Endothelial cell of umbilical vein (primary cell): ENCODE measurements around the gene DCLRE1B. TPM values are rescaled to one million over a fixed set of nuclear protein-coding genes. Genes with fewer than 3 reads are reported as not detected.
A peak's percentile ranks its signal among the peaks of the same experiment; 100 is the strongest.

ENCODE experiments used
- Bru-seq: library from RNA; stranded (reverse); fragments of 400-500 nt; gene quantifications from one replicate; lab custom pipeline; 2021; lab: Mats Ljungman, UMichigan
- BruChase-seq, 2 experiments: library from RNA; stranded (reverse); fragments of 400-500 nt; gene quantifications; one replicate each; lab custom pipeline; 2021; lab: Mats Ljungman, UMichigan
- BruUV-seq: library from RNA; stranded (reverse); fragments of 400-500 nt; replicated peaks from 2 replicates; lab custom pipeline; 2021; lab: Mats Ljungman, UMichigan
- CTCF ChIA-PET: fragments of 300-600, 350-600 bp; sonication (Branson Sonifier 250); formaldehyde crosslinking; loops from one replicate; lab custom pipeline; 2021; ENCODE audit warnings: antibody characterized with exemption, inconsistent platforms; lab: Charles Lee
- POLR2A ChIA-PET: fragments of 300-600, 350-600 bp; sonication (Branson Sonifier 250); formaldehyde crosslinking; loops from one replicate; lab custom pipeline; 2021; ENCODE audit warnings: antibody characterized with exemption, inconsistent platforms; lab: Charles Lee
- DNase-seq: peaks from one replicate; pipeline ENCODE4 v3.0.0-alpha.2; 2011; ENCODE audit warnings: low read depth, low spot score
- FAIRE-seq: peaks from 2 replicates; lab custom pipeline; 2011; peaks lifted over from hg19 to GRCh38; lab: Jason Lieb, UNC
- H2AFZ ChIP-seq: 2 replicates; pipeline ENCODE4 v1.6.0; 2012; ENCODE audit warnings: low read depth, low read length, control low read depth, inconsistent platforms
- H3K27ac ChIP-seq: 2 replicates; pipeline ENCODE4 v1.5.1; 2011; ENCODE audit warnings: low read depth, mild to moderate bottlenecking, control low read depth, low read length, moderate library complexity; ENCODE audit not compliant: insufficient read depth
- H3K27me3 ChIP-seq, 2 experiments: 2 replicates each; pipeline versions ENCODE4 v1.6.0 to v1.6.1; 2011; ENCODE audit warnings: low read length in 2 of 2, mixed read lengths in 1 of 2; ENCODE audit not compliant: control insufficient read depth in 2 of 2, insufficient read depth in 2 of 2
- H3K36me3 ChIP-seq, 2 experiments: 2 replicates in 1 of 2; 3 replicates in 1 of 2; pipeline ENCODE4 v1.5.1; 2011; ENCODE audit warnings: low read length in 2 of 2, mild to moderate bottlenecking in 1 of 2, moderate library complexity in 1 of 2; ENCODE audit not compliant: control insufficient read depth in 2 of 2, insufficient read depth in 2 of 2; ENCODE audit errors: extremely low read depth in 1 of 2
- H3K4me1 ChIP-seq: 3 replicates; pipeline ENCODE4 v1.5.1; 2011; ENCODE audit warnings: mild to moderate bottlenecking, low read length; ENCODE audit not compliant: control insufficient read depth, insufficient read depth; ENCODE audit errors: extremely low read depth
- H3K4me2 ChIP-seq: 2 replicates; pipeline ENCODE4 v1.6.1; 2011; ENCODE audit warnings: low read length, control low read depth, mixed read lengths; ENCODE audit not compliant: insufficient read depth
- H3K4me3 ChIP-seq, 3 experiments: fragments of 200-600 bp in 1 of 3; sonication (generic), shearing (Covaris generic) in 1 of 3; replicated peaks in 1 of 3; 2 replicates each; pipeline ENCODE4 v1.5.1; 2011 to 2016; ENCODE audit warnings: control low read depth in 3 of 3, low read length in 3 of 3, mild to moderate bottlenecking in 2 of 3, inconsistent platforms in 1 of 3, low read depth in 1 of 3, moderate library complexity in 1 of 3; ENCODE audit not compliant: insufficient read depth in 1 of 3
- H3K79me2 ChIP-seq: 2 replicates; pipeline ENCODE4 v1.6.0; 2012; ENCODE audit warnings: low read length, inconsistent platforms; ENCODE audit not compliant: control insufficient read depth, insufficient read depth
- H3K9ac ChIP-seq: replicated peaks from 2 replicates; pipeline ENCODE3; 2011; ENCODE audit warnings: low read length, control low read depth; ENCODE audit not compliant: insufficient read depth; ENCODE audit errors: extremely low read depth
- H3K9me1 ChIP-seq: replicated peaks from 3 replicates; pipeline ENCODE4 v1.6.0; 2011; ENCODE audit warnings: mild to moderate bottlenecking, low read length; ENCODE audit not compliant: control insufficient read depth, insufficient read depth; ENCODE audit errors: extremely low read depth
- H3K9me3 ChIP-seq: replicated peaks from 2 replicates; pipeline ENCODE4 v1.5.1; 2012; ENCODE audit warnings: low read length, inconsistent platforms; ENCODE audit not compliant: control insufficient read depth, insufficient read depth
- H4K20me1 ChIP-seq: replicated peaks from 2 replicates; pipeline ENCODE3; 2011; ENCODE audit warnings: mild to moderate bottlenecking, low read length; ENCODE audit not compliant: control insufficient read depth, insufficient read depth; ENCODE audit errors: extremely low read depth
- EZH2 ChIP-seq: IDR thresholded peaks from 2 replicates; pipeline ENCODE4 v1.6.1; 2012; ENCODE audit warnings: borderline replicate concordance, low read depth, mild to moderate bottlenecking, moderate library complexity, low read length, inconsistent platforms; ENCODE audit not compliant: severe bottlenecking
- FOS ChIP-seq: IDR thresholded peaks from 2 replicates; pipeline ENCODE4 v1.6.1; 2011; ENCODE audit warnings: mild to moderate bottlenecking, low read length, moderate library complexity, borderline replicate concordance; ENCODE audit not compliant: insufficient read depth
- GATA2 ChIP-seq: IDR thresholded peaks from 2 replicates; pipeline ENCODE4 v1.7.0; 2011; ENCODE audit warnings: low read depth, mild to moderate bottlenecking, moderate library complexity, mixed read lengths, low read length; ENCODE audit not compliant: insufficient read length, insufficient read depth
- JUN ChIP-seq: IDR thresholded peaks from 2 replicates; pipeline ENCODE4 v1.6.1; 2011; ENCODE audit warnings: borderline replicate concordance, low read depth; ENCODE audit not compliant: insufficient read length, insufficient read depth
- MYC ChIP-seq: IDR thresholded peaks from one replicate; pipeline ENCODE4 v1.6.1; 2011; ENCODE audit warnings: mild to moderate bottlenecking, low read depth, low read length
- POLR2A ChIP-seq: IDR thresholded peaks from 2 replicates; pipeline ENCODE4 v1.6.1; 2012; ENCODE audit warnings: low read depth, mild to moderate bottlenecking, control low read depth, low read length
- POLR2AphosphoS5 ChIP-seq: IDR thresholded peaks from 2 replicates; pipeline ENCODE4 v1.6.1; 2012; ENCODE audit warnings: low read depth, mild to moderate bottlenecking, control low read depth, low read length, moderate library complexity; ENCODE audit not compliant: insufficient read depth
- dilution Hi-C: fragments of 300-500 bp; cut with MboI; formaldehyde crosslinking; loops from one replicate; pipeline ENCODE4 v1.15.0; 2019; ENCODE audit warnings: low sequenced_read_pairs; ENCODE audit not compliant: extremely low pct_ligation_motif_present
- intact Hi-C: fragments of 100-400 bp; cut with micrococcal nuclease; formaldehyde crosslinking; loops from one replicate; pipeline ENCODE4 v1.10.0; 2022
- long read RNA-seq: library from polyadenylated mRNA; stranded (forward); transcript quantifications from one replicate; pipeline ENCODE4 v2.0.0, GENCODE V29; 2021
- polyA minus RNA-seq, 3 experiments: library from RNA; depleted of rRNA, polyadenylated mRNA; stranded (reverse); fragments of >200 nt; gene quantifications; 1 replicate in 1 of 3; 2 replicates in 2 of 3; pipeline ENCODE4 v1.2.3, GENCODE V29; 2011
- polyA plus RNA-seq, 4 experiments: library from polyadenylated mRNA; depleted of rRNA in 3 of 4; stranded (reverse) in 3 of 4; unstranded in 1 of 4; fragments of >200 nt; gene quantifications; 2 replicates each; pipeline versions ENCODE4 v1.2.1 to v1.2.3, GENCODE V29; 2011 to 2012; ENCODE audit warnings: missing spikeins in 1 of 4
- total RNA-seq: library from RNA; stranded (reverse); gene quantifications from 2 replicates; pipeline ENCODE4 v1.2.3, GENCODE V29; 2021
- TF ChIP-seq, protein P1 (sequence below): IDR thresholded peaks from 2 replicates; pipeline ENCODE4 v1.6.1; 2011; ENCODE audit not compliant: insufficient read depth, insufficient read length
- TF ChIP-seq, protein P2 (sequence below), 2 donors: IDR thresholded peaks; 1 replicate in 1 of 2; 2 replicates in 1 of 2; pipeline ENCODE4 v1.5.1; 2011; ENCODE audit warnings: low read length in 2 of 2, mild to moderate bottlenecking in 2 of 2, moderate library complexity in 2 of 2, control low read depth in 1 of 2, inconsistent platforms in 1 of 2, low read depth in 1 of 2; ENCODE audit not compliant: insufficient read depth in 1 of 2; ENCODE audit errors: extremely low read depth in 1 of 2

The DCLRE1B gene
- total RNA-seq (10.7 and 10.8 TPM in 2 replicates), polyA plus RNA-seq (5.6 and 6.1 TPM in 2 replicates), polyA minus RNA-seq (3.9 and 5.3 TPM in 2 replicates), Bru-seq, nascent RNA (percentile 73 among the genes with signal in this experiment), BruChase-seq, experiment 1, labeled RNA remaining after a 6-hour chase (percentile 61 among the genes with signal in this experiment), BruChase-seq, experiment 2, labeled RNA remaining after a 2-hour chase (percentile 84 among the genes with signal in this experiment)
- 5.2 and 6.4 TPM in 2 replicates for polyA plus RNA-seq (2011; cell fraction: cytosol; rRNA removed)
- polyA plus RNA-seq (2011; cell fraction: nucleus; rRNA removed), result 2.7 and 2.8 TPM in 2 replicates
- polyA plus RNA-seq (2012), result 5.6 and 9.1 TPM in 2 replicates
- 9.9 TPM for polyA minus RNA-seq (2011; cell fraction: cytosol; rRNA and poly(A)+ RNA removed)
- polyA minus RNA-seq (2011; cell fraction: nucleus; rRNA and poly(A)+ RNA removed), result 2.0 and 2.2 TPM in 2 replicates
- long read RNA-seq, transcript DCLRE1B-203 (3 exons, 1,960 nt), result major isoform, 9 of 28 reads
- long read RNA-seq, partial matches to known transcripts, result 14 of 28 reads
- long read RNA-seq, other reads (novel, unspliced or antisense), result 2 of 28 reads

DNA sequence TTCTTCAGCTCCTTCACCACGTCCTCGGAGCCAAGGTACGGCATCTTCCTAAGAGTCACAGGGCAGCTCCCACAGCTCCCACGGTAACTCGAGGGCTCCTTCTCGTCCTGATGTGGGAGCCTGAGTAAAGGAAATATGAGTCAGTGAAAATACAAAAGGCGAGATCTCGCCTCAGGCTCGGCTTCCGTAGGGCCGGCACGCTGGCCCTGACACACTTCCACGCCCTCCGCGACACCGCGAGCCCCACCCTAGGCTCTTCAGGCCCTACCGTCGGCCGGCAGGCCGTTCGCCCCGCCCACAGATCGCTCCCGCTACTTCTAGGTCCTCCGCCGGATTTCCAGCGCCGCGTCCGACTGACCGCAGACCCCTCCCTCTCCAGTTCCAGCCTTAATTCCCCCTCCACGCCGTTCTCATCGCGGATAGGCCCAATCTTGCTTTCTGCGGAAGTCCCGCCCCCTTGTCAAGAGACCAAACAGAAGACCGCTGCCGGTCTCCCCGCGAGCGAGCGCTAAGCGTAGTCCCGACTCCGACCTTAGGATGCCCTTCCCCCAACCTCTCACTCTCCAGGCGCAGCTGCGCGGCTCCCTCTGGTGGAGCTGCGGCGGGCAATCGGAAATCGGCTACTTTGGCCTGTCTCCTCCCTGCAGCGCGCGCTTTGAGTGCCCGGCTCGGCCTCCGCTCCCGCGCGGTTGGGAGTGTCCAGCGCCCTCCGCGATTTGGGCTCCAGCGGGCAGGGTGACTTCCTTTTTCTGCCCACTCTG is at the start of gene DCLRE1B, which contains the start of gene AP4B1:
DCLRE1B (plus strand) TSS at position 653 of the 761 bp plus-strand sequence. CDS start 261 bp downstream, outside the sequence.
AP4B1 (minus strand) TSS at position 126 of the 761 bp plus-strand sequence; CDS start at position 44, 82 bp downstream.
- CTCF ChIA-PET, result interaction anchor here (1.0 to 4.8 kb wide), 16 partner anchors 9 to 378 kb away, joined by 3 to 54 read pairs (median 4); partner anchors contain the start of gene HIPK1
- peak within 1 kb of the TSS; percentile 91 for H3K9ac ChIP-seq
- H3K9me1 ChIP-seq, result no peaks in the 10 kb centered on the region
- H3K79me2 ChIP-seq, result peaks cover 30% of the 10 kb centered on the region
- FAIRE-seq (peak; percentile 99), DNase-seq (peak; percentile 100)
- TF ChIP-seq, protein P1, sequence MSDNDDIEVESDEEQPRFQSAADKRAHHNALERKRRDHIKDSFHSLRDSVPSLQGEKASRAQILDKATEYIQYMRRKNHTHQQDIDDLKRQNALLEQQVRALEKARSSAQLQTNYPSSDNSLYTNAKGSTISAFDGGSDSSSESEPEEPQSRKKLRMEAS, result peak; percentile 11
- TF ChIP-seq, protein P2, sequence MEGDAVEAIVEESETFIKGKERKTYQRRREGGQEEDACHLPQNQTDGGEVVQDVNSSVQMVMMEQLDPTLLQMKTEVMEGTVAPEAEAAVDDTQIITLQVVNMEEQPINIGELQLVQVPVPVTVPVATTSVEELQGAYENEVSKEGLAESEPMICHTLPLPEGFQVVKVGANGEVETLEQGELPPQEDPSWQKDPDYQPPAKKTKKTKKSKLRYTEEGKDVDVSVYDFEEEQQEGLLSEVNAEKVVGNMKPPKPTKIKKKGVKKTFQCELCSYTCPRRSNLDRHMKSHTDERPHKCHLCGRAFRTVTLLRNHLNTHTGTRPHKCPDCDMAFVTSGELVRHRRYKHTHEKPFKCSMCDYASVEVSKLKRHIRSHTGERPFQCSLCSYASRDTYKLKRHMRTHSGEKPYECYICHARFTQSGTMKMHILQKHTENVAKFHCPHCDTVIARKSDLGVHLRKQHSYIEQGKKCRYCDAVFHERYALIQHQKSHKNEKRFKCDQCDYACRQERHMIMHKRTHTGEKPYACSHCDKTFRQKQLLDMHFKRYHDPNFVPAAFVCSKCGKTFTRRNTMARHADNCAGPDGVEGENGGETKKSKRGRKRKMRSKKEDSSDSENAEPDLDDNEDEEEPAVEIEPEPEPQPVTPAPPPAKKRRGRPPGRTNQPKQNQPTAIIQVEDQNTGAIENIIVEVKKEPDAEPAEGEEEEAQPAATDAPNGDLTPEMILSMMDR (IDR thresholded peaks at IDR 0.05; ENCODE audit: extremely low read depth in 1 of 2, insufficient read depth in 1 of 2, low read depth in 1 of 2, low read length in 2 of 2), result peak; percentile 60 to 73
- peak; percentile 33 for TF ChIP-seq JUN
- TF ChIP-seq MYC, result peak; percentile 22
- no peak for TF ChIP-seq EZH2
- peak; percentile 86 for TF ChIP-seq POLR2AphosphoS5
- peak; percentile 96 for TF ChIP-seq POLR2A
- TF ChIP-seq FOS, result peak; percentile 66
- no peak for TF ChIP-seq GATA2
- H3K27ac ChIP-seq, result peak within 1 kb of the TSS; percentile 72
- H2AFZ ChIP-seq, result peak within 1 kb of the TSS; percentile 94
- H3K9me3 ChIP-seq, result no peaks in the 10 kb centered on the region
- peak within 1 kb of the TSS; percentile 55 to 86 (median 60) for H3K4me3 ChIP-seq
- H3K4me1 ChIP-seq, result peaks cover 12% of the 10 kb centered on the region
- intact Hi-C loops, result loop anchor here (1.0 to 10.0 kb wide), 8 partner anchors 24 to 1190 kb away; partner anchors contain the start of genes HIPK1, OLFML3, PHTF1 and PPM1J
- no TSS peak for BruUV-seq
- peak within 1 kb of the TSS; percentile 88 for H3K4me2 ChIP-seq
- H3K36me3 ChIP-seq, result peaks cover 3% of the 10 kb centered on the region in 2 experiments
- dilution Hi-C loops, result no loop called here
- H3K27me3 ChIP-seq, result no peaks in the 10 kb centered on the region
- no peaks in the 10 kb centered on the region for H4K20me1 ChIP-seq
- POLR2A ChIA-PET, result interaction anchor here (1.0 to 1.7 kb wide), 5 partner anchors 25 to 146 kb away, joined by 3 to 8 read pairs (median 5); partner anchors contain the start of genes HIPK1 and RSBN1
